ENCODE data around the gene RINL.
"Not testable (repeated sequence)": the region's sequence is repeated elsewhere in the genome, so short reads cannot be mapped to it uniquely, and the experiment has no call there.

RINL gene

DNA sequence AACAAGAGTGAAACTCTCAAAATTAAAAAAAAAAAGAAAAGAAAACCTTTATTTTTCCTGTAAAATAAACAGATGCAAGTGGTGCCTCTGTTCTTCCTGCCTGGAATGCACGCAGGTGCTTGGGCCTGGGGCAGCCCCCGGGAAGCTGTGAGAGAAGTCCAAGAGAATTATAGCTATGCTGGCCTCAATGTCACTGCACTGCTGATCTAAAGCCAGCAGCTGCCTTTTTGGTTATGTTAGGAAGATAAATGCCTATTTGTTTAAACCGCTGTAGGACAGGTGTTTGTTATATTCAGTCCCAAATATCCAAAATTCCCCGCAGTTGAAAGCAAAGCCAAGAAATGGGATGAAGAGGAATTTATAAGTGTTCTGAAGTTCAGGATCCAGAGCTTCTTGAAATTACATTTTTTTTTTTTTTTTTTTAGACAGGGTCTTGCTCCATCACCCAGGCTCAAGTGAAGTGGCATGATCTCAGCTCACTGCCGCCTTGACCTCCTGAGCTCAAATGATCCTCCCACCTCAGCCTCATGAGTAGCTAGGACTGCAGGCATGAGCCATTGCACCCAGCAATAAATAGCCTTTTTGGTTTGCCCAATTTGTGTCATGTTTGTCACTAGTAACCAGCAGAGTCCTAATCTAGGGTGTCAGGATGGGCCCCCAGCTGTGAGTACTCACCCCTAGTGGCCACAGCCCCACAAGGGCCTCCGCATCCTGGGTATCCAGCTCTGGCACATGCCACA is 2.2 kb downstream of the RINL start:
- DNase-seq (ENCODE audit: low read depth): no peak

- not testable (repeated sequence) for DNase-seq (ENCODE audit: low read depth)
These were observed 4.7 kb downstream of the RINL start for GRCh38 chr19:38873400-38873799.

DNA sequence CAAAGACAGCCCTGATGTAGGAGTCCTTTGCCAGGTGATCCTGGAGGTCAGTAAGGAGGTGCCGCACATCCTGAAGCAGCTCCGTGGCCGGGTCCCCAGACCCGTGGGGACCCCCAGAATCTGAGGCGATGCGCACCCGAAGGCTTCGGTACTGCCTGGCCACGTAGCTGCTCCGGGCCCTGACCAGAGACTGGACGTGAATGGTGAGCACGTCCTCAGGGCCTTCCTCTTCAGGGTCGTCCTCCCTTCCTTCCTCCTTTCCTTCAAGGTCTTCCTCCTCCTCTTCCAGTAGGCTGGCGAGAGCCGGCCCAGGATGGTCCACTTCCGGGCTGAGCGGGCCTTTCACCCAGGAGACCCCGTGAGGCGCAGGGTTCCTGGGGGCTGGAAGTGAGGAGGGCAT is 7.5 kb downstream of the RINL start:
- no peak for DNase-seq (ENCODE audit: low read depth)

GRCh38 chr19:38869836-38870607 is 8.1 kb downstream of the RINL start:
- DNase-seq (ENCODE audit: low read depth): peak; percentile 62

DNA sequence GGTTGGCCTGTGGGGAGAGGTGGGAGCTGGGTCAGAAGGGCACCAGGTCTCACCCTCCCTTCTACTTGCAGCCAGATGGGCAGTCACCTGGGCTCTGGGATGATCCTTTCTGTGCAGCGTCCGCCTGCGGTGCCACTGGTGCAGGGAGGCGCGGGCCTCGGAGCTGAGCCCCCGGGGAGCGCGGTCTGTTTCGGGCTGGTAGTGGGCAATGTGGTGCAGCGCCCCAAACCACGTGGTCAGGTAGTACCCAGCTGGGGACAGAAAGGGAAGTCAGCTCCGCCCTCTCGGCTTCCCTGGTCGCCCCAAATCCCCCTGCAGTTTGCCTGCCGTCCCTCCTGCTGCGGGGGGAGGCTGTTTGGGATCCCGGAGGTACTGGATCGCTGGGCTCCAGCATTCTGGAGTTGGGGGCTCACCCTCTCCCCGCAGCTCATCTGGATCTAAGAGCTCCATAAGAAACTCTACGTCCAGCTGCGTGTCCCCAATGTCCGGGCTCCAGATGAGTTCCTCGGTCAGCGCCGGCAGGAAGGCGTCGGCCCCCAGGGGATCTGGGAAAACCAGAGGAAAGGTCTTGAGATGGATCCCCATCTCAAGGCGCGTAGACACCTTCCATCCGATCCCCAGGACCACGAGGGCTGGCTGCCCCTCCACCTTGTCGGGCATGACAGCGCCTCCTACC is 8.8 kb downstream of the RINL start:
- no peak for DNase-seq (ENCODE audit: low read depth)

- no peak for DNase-seq (ENCODE audit: low read depth)
These were observed 9.5 kb downstream of the RINL start for GRCh38 chr19:38868551-38868950.

- DNase-seq (ENCODE audit: low read depth): no peak
These were observed 10.8 kb downstream of the RINL start for GRCh38 chr19:38867171-38867780.

- DNase-seq (ENCODE audit: low read depth): peak; percentile 81
These were observed 15.6 kb downstream of the RINL start for GRCh38 chr19:38862321-38863059.

- DNase-seq (ENCODE audit: low read depth): no peak
These were observed 16.7 kb downstream of the RINL start for GRCh38 chr19:38861368-38861767.

DNA sequence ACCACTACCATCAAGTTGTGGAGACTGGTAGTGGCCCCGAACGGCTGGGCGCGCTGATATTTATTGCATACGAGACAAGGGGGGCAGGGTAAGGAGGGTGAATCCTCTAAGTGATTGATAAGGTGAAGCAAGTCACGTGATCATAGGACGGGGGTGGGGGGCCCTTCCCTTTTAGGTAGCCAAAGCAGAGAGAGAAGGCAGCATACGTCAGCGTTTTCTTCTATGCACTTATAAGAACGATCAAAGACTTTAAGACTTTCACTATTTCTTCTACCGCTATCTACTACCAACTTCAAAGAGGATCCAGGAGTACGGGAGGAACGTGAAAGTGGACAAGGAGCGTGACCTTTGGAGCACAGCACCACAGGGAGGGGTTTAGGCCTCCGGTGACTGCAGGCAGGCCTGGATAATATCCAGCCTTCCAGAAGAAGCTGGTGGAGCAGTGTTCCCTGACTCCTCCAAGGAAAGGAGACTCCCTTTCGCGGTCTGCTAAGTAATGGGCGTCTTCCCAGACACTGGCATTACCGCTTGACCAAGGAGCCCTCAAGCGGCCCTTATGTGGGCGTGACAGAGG is 18.4 kb downstream of the RINL start:
- DNase-seq (ENCODE audit: low read depth): peak; percentile 64

- no peak for DNase-seq (ENCODE audit: low read depth)
These were observed 21.3 kb downstream of the RINL start for GRCh38 chr19:38856813-38857212.

GRCh38 chr19:38855751-38856150 is 22.3 kb downstream of the RINL start:
- DNase-seq (ENCODE audit: low read depth): not testable (repeated sequence)

DNA sequence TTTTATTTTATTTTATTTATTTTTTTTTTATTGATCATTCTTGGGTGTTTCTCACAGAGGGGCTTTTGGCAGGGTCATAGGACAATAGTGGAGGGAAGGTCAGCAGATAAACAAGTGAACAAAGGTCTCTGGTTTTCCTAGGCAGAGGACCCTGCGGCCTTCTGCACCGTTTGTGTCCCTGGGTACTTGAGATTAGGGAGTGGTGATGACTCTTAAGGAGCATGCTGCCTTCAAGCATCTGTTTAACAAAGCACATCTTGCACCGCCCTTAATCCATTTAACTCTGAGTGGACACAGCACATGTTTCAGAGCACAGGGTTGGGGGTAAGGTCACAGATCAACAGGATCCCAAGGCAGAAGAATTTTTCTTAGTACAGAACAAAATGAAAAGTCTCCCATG is 23.1 kb downstream of the RINL start:
- DNase-seq (ENCODE audit: low read depth): not testable (repeated sequence)

- no peak for DNase-seq (ENCODE audit: low read depth)
These were observed 24.9 kb downstream of the RINL start for GRCh38 chr19:38853214-38853613.

DNA sequence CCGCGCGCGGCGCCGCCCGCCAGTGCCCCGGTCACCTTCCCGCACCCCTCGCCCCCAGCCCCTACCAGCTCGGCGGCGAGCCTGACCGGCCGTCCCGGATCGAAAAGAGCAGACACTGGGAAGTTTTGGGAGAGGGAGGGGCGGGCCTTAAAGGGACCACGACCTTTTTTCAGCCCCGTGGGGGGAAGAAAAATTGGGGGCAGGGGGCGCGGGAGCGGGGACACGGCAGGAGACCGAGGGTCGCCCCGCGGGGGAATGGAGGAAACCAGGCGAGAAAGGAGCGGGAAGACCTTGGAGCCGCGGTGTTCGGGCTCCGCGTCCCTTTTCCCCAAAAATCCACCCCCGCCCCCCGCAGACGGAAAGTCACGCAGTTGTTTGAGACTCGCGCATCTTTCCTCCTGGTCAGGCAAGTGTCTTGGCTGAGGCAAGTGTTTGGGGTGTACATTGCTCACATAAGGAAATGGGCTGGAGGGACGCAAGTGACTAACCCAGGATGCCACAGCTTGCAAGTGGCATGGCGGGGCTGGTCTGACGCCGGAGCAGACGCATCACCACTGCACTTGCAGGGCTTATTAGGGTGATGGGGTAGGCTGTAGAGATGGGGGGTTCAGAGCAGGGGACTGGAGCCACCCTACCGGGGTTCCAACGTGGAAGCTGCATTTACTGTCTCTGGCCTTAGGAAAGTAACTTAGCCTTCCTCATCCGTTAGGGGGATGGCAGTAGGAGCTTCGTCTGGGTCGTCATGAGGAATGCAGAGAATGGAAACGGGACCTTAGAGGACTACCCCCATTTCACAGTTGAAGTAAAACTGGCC is 25.6 kb downstream of the RINL start:
- DNase-seq (ENCODE audit: low read depth): peak; percentile 43

- peak; percentile 84 for DNase-seq (ENCODE audit: low read depth)
These were observed 26.3 kb downstream of the RINL start for GRCh38 chr19:38851622-38852230.

DNA sequence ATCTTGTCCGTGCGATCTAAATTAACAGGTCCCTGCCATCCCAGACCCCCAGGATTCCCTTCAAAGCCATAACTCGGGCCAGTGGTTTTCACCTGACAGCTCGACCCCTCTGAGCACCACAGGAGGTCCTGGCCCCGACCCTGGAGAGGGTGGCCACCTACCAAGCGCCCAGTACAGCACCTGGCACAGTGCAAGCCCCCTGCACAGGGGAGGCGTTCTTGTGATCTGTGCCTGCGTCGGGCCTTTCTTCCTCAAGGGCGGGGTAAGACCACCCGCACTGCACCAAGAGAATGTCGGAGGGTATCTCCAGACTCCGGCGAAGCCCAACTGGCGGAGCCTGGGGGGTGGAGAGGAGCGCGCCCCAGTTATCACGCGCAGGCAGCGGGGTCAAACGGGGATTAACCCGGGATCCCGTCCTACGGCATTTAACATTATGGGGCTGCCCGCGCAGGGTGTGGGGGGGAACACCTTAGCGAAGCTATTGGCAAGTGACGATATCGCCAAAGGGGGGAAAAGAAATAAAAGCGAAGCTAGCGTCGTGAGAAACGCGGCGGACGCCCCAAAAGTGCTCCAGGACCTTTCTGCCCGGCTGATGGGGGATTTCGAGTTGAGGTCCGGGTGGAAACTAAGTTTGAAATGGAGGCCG is 27.0 kb downstream of the RINL start:
- no peak for DNase-seq (ENCODE audit: low read depth)

DNA sequence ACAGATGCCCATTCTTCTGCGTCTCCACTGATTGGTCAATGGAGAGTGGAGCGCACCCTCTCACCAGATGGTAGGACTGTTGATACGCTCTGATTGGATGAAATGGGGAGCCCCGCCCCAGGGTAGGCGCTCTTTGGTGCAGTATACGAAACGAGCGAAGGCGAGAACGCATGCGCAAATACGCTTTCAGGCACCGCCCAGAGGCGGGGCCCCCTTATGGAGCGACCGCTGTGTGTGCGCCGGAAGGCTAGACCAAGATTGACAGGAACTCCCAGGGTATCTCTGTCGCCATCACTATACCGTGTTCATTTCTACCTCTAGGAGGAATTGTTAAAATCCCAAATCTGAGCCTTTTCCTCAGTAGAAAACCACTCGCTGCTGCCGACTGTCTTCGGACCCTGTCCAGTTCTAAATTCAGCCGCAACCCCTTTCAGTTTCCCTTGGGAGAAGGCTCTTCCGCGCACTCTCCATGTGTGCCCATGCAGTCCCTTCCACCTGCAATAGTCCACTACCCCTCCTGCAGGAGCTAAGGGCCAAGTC is 27.6 kb downstream of the RINL start:
- peak; percentile 100 for DNase-seq (ENCODE audit: low read depth)

GRCh38 chr19:38849860-38850435 is 28.1 kb downstream of the RINL start, which contains the start of gene HNRNPL:
TSS of gene HNRNPL (minus strand) at chr19:38849986. CDS start at chr19:38849966, 20 bp downstream.
- DNase-seq (ENCODE audit: low read depth): no peak

Measured in amniotic epithelial cell (primary cell).